Measurements from ENCODE around the gene EHD1.

Gene EHD1

DNA sequence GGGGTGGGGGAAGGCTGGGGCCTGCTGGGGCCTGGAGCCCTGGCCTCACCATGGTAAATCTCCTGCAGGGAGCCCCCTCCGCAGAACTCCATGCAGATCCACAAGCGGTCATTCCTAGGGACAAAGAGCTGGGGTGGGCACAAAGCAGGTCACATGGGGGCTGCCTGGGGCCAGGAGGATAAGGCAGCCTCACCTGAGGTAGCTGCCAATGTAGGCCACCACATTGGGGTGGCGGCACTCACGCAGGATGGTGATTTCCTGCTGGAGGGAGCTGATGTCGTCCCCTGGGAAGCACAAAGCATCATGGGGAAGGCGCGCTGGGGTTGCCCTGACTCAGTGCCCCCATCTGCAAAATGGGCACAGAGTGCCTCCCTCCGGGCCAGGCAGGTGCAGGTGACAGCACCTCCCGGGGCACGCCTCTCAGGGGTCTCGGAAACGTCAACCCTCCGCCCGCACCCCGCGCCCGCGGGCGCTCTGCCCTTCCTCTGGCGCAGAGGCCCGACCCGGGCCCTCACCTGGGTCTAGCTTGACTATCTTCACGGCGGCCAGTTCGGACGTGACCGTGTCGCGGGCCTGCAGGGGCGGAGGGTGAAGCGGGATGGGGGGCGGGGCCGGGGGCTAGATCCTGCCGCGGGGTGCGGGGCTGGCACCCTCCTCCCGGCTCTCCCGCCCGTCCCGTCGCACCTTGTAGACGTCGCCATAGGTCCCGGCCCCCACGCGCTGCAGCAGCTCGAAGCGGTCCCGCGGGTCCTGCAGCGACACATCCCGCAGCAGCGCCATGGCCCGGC lies 75.9 kb downstream of the EHD1 start:
- peak overlapping the region; percentile 76; the same call in 1 of the 2 replicates for H3K4me3 ChIP-seq (ENCODE audit: low read length)
- TF ChIP-seq ZNF274 (IDR thresholded peaks at IDR 0.05; ENCODE audit: low read depth, low read length) = no peak
